Stomach (tissue), 9 donors: ENCODE results near the gene PCDHGB2. TPM values are rescaled to one million over a fixed set of nuclear protein-coding genes. Genes with fewer than 3 reads are reported as not detected.

Source experiments
- DNase-seq, 2 donors: peaks; one replicate each; pipeline versions ENCODE4 v3.0.0 to v3.0.0-alpha.2; 2013 to 2019
- H3K27ac ChIP-seq, 5 donors: fragments of 200-600 bp in 4 of 5; sonication (generic) in 4 of 5; one replicate each; pipeline ENCODE4 v1.5.1; 2013 to 2019; ENCODE audit warnings: mild to moderate bottlenecking in 1 of 5, moderate library complexity in 1 of 5
- H3K27me3 ChIP-seq, 3 donors: fragments of 200-600 bp; sonication (generic); one replicate each; pipeline ENCODE4 v1.5.1; 2017 to 2019; ENCODE audit warnings: mixed run types in 1 of 3
- H3K36me3 ChIP-seq, 4 donors: fragments of 200-600 bp; sonication (generic); 1 replicate in 3 of 4; 2 replicates in 1 of 4; pipeline ENCODE4 v1.5.1; 2016 to 2019
- H3K4me1 ChIP-seq, 4 donors: fragments of 200-600 bp; sonication (generic); one replicate each; pipeline ENCODE4 v1.5.1; 2016 to 2019
- H3K4me3 ChIP-seq, 4 donors: fragments of 200-600 bp; sonication (generic) in 3 of 4; one replicate each; pipeline ENCODE4 v1.5.1; 2016 to 2019; ENCODE audit warnings: mild to moderate bottlenecking in 1 of 4
- H3K9me3 ChIP-seq, 4 donors: fragments of 200-600 bp; sonication (generic); one replicate each; pipeline ENCODE4 v1.5.1; 2016 to 2019
- CTCF ChIP-seq, 7 experiments: fragments of 450-650 bp in 4 of 7; fragments of 200-600 bp in 3 of 7; sonication (generic) in 3 of 7; IDR thresholded peaks; one replicate each; pipeline ENCODE4 v1.5.1; 2016 to 2019; ENCODE audit warnings: antibody characterized with exemption in 7 of 7, control low read depth in 2 of 7, mild to moderate bottlenecking in 1 of 7
- EP300 ChIP-seq: sonication (generic); formaldehyde crosslinking; IDR thresholded peaks from one replicate; pipeline ENCODE4 v1.6.1; 2017; ENCODE audit warnings: antibody characterized with exemption
- POLR2A ChIP-seq, 4 donors: fragments of 450-650 bp; IDR thresholded peaks; one replicate each; pipeline ENCODE4 v1.6.1; 2016; ENCODE audit warnings: antibody characterized with exemption in 4 of 4, control low read depth in 2 of 4, mild to moderate bottlenecking in 1 of 4, moderate library complexity in 1 of 4
- POLR2AphosphoS5 ChIP-seq, 3 donors: sonication (generic); formaldehyde crosslinking; IDR thresholded peaks; one replicate each; pipeline ENCODE4 v1.6.1; 2016; ENCODE audit warnings: antibody characterized with exemption in 3 of 3
- WGBS, 5 donors: extraction: QIAGEN DNeasy Blood & Tissue Kit in 3 of 5; methylation state at CpG; one replicate each; pipeline versions ENCODE4 v1.1.5 to v1.1.7; 2013 to 2018; 5-methylcytosine and 5-hydroxymethylcytosine counted together
- intact Hi-C: fragments of 100-400 bp; cut with DNase I; formaldehyde crosslinking; loops from one replicate; pipeline ENCODE4 v1.15.1; 2023; ENCODE audit warnings: low total_unique reads
- polyA plus RNA-seq, 3 donors: library from polyadenylated mRNA; stranded (reverse); fragments of 200-250 nt; gene quantifications; one replicate each; pipeline ENCODE4 v1.2.3, GENCODE V29; 2013
- total RNA-seq, 5 donors: library from RNA; depleted of rRNA; stranded (reverse); fragments of >200 nt; gene quantifications; one replicate each; pipeline versions ENCODE4 v1.1.0 to v1.2.3, GENCODE V29; 2014 to 2016
- donor health status: healthy with polysubstance abuse.
- donor health status: Bipolar disorder and iron deficiency.
- donor health status: healthy.

PCDHGB2 gene
- total and polyA plus RNA-seq, 8 donors, result 0.10 to 10.7 (median 6.2) TPM; not detected in 3

- no peak overlapping the region for H3K27ac ChIP-seq
- TF ChIP-seq EP300 (no peak), CTCF (IDR thresholded peaks at IDR 0.05) (no peak), POLR2AphosphoS5 (IDR thresholded peaks at IDR 0.05) (no peak), POLR2A (IDR thresholded peaks at IDR 0.05) (no peak)
- peaks cover 0 to 10% (median 2%) of the 10 kb centered on the region in 4 donors for H3K4me1 ChIP-seq
- peaks cover 0 to 84% (median 37%) of the 10 kb centered on the region in 3 donors for H3K27me3 ChIP-seq
- 22 to 36% (median 24%) methylated on average over 13 to 64 of the region's 64 CpGs for WGBS, 5 donors
- DNase-seq, result no peak
- H3K36me3 ChIP-seq, result peaks cover 0 to 18% (median 8%) of the 10 kb centered on the region in 4 donors
- no peak overlapping the region for H3K4me3 ChIP-seq
- H3K9me3 ChIP-seq, result peaks cover 52 to 100% (median 95%) of the 10 kb centered on the region in 4 donors
- intact Hi-C loops, result loop anchor here (10.0 kb wide), 1 partner anchor 115 kb away; no protein-coding TSS in a partner anchor
Observed at GRCh38 chr5:141409598-141410306, 50.0 kb downstream of the PCDHGB2 start.

GRCh38 chr5:141411575-141411974, 51.8 kb downstream of the PCDHGB2 start:
- WGBS, 5 donors, result 47 to 64% (median 53%) methylated on average over 3 of the region's 3 CpGs

More at GRCh38 chr5:141411575-141411974, 51.8 kb downstream of the PCDHGB2 start:
- Histone ChIP-seq H3K27ac (no peak overlapping the region), H3K9me3 (peaks cover 50 to 99% (median 91%) of the 10 kb centered on the region in 4 donors), H3K27me3 (peaks cover 0 to 79% (median 34%) of the 10 kb centered on the region in 3 donors), H3K4me3 (no peak overlapping the region), H3K36me3 (peaks cover 0 to 14% (median 8%) of the 10 kb centered on the region in 4 donors), H3K4me1 (peaks cover 0 to 15% (median 2%) of the 10 kb centered on the region in 4 donors)
- DNase-seq, result no peak
- intact Hi-C loops, result loop anchor here (10.0 kb wide), 1 partner anchor 113 kb away; no protein-coding TSS in a partner anchor
- TF ChIP-seq POLR2A (IDR thresholded peaks at IDR 0.05) (no peak), CTCF (IDR thresholded peaks at IDR 0.05) (no peak), POLR2AphosphoS5 (IDR thresholded peaks at IDR 0.05) (no peak), EP300 (no peak)

Other genes starting within 250 kb of the PCDHGB2 start
Only the 30 nearest of the 36 such genes appear.
- gene PCDHB9, start 172.8 kb upstream of the PCDHGB2 start, total RNA-seq, result under 1 TPM in 3 of 5 donors, not detected in 2; 0.14 to 0.92 (median 0.45) TPM
- under 1 TPM in 2 of 3 donors, not detected in 1; 0.08 to 0.19 TPM for gene PCDHB9, start 172.8 kb upstream of the PCDHGB2 start, polyA plus RNA-seq
- 10 to 100 TPM in 1 of 5 donors, 1 to 10 TPM in 3, under 1 TPM in 1; 0.58 to 18.3 (median 2.3) TPM for gene PCDHB10, start 167.6 kb upstream of the PCDHGB2 start, total RNA-seq
- gene PCDHB10, start 167.6 kb upstream of the PCDHGB2 start, polyA plus RNA-seq, result under 1 TPM; 0.12 to 0.40 (median 0.15) TPM
- 1 to 10 TPM in 2 of 5 donors, under 1 TPM in 1, not detected in 2; 0.87 to 4.4 (median 1.3) TPM for gene PCDHB11, start 160.4 kb upstream of the PCDHGB2 start, total RNA-seq
- gene PCDHB11, start 160.4 kb upstream of the PCDHGB2 start, polyA plus RNA-seq, result 1 to 10 TPM in 1 of 3 donors, under 1 TPM in 2; 0.12 to 1.1 (median 0.30) TPM
- 1 to 10 TPM in 4 of 5 donors, not detected in 1; 1.2 to 8.5 (median 2.9) TPM for gene PCDHB12, start 151.3 kb upstream of the PCDHGB2 start, total RNA-seq
- gene PCDHB12, start 151.3 kb upstream of the PCDHGB2 start, polyA plus RNA-seq, result under 1 TPM; 0.19 to 0.31 (median 0.28) TPM
- gene PCDHB13, start 146.1 kb upstream of the PCDHGB2 start, total RNA-seq, result 10 to 100 TPM in 1 of 5 donors, 1 to 10 TPM in 2, under 1 TPM in 2; under 0.01 to 28.1 (median 3.1) TPM
- under 1 TPM in 2 of 3 donors, not detected in 1; 0.12 to 0.28 TPM for gene PCDHB13, start 146.1 kb upstream of the PCDHGB2 start, polyA plus RNA-seq
- 1 to 10 TPM in 4 of 5 donors, not detected in 1; 1.3 to 6.4 (median 3.6) TPM for gene PCDHB14, start 136.7 kb upstream of the PCDHGB2 start, total RNA-seq
- 1 to 10 TPM in 1 of 3 donors, under 1 TPM in 2; 0.31 to 1.1 (median 0.44) TPM for gene PCDHB14, start 136.7 kb upstream of the PCDHGB2 start, polyA plus RNA-seq
- 1 to 10 TPM in 2 of 5 donors, under 1 TPM in 1, not detected in 2; 0.58 to 6.6 (median 2.2) TPM for gene PCDHB15, start 114.6 kb upstream of the PCDHGB2 start, total RNA-seq
- 1 to 10 TPM in 1 of 3 donors, under 1 TPM in 2; 0.44 to 1.2 (median 0.73) TPM for gene PCDHB15, start 114.6 kb upstream of the PCDHGB2 start, polyA plus RNA-seq
- 1 to 10 TPM in 1 of 5 donors, under 1 TPM in 1, not detected in 3; 0.43 to 4.8 TPM for gene SLC25A2, start 55.9 kb upstream of the PCDHGB2 start, total RNA-seq
- not detected for gene SLC25A2, start 55.9 kb upstream of the PCDHGB2 start, polyA plus RNA-seq
- 10 to 100 TPM; 22.0 to 89.8 (median 36.5) TPM for gene TAF7, start 39.2 kb upstream of the PCDHGB2 start, total RNA-seq
- 10 to 100 TPM; 32.6 to 46.1 (median 43.5) TPM for gene TAF7, start 39.2 kb upstream of the PCDHGB2 start, polyA plus RNA-seq
- under 1 TPM in 1 of 5 donors, not detected in 4; 0.18 TPM for gene PCDHGA1, start 29.5 kb upstream of the PCDHGB2 start, total RNA-seq
- under 1 TPM in 1 of 3 donors, not detected in 2; 0.13 TPM for gene PCDHGA1, start 29.5 kb upstream of the PCDHGB2 start, polyA plus RNA-seq
- gene PCDHGA2, start 21.2 kb upstream of the PCDHGB2 start, total RNA-seq, result 1 to 10 TPM; 1.2 to 3.5 (median 2.0) TPM
- gene PCDHGA2, start 21.2 kb upstream of the PCDHGB2 start, polyA plus RNA-seq, result under 1 TPM; 0.06 to 0.31 (median 0.18) TPM
- gene PCDHGA3, start 16.2 kb upstream of the PCDHGB2 start, total RNA-seq, result 1 to 10 TPM in 3 of 5 donors, under 1 TPM in 1, not detected in 1; 0.58 to 6.7 (median 1.4) TPM
- gene PCDHGA3, start 16.2 kb upstream of the PCDHGB2 start, polyA plus RNA-seq, result under 1 TPM in 1 of 3 donors, not detected in 2; 0.08 TPM
- gene PCDHGB1, start 9.9 kb upstream of the PCDHGB2 start, total RNA-seq, result 1 to 10 TPM in 1 of 5 donors, under 1 TPM in 3, not detected in 1; under 0.01 to 1.2 (median 0.68) TPM
- gene PCDHGB1, start 9.9 kb upstream of the PCDHGB2 start, polyA plus RNA-seq, result under 1 TPM in 1 of 3 donors, not detected in 2; 0.03 TPM
- 1 to 10 TPM in 4 of 5 donors, under 1 TPM in 1; 0.29 to 9.3 (median 2.4) TPM for gene PCDHGA4, start 5.0 kb upstream of the PCDHGB2 start, total RNA-seq
- under 1 TPM in 1 of 3 donors, not detected in 2; 0.08 TPM for gene PCDHGA4, start 5.0 kb upstream of the PCDHGB2 start, polyA plus RNA-seq
- 1 to 10 TPM in 4 of 5 donors, not detected in 1; 2.3 to 6.7 (median 3.6) TPM for gene PCDHGA5, start 4.2 kb downstream of the PCDHGB2 start, total RNA-seq
- under 1 TPM in 1 of 3 donors, not detected in 2; 0.15 TPM for gene PCDHGA5, start 4.2 kb downstream of the PCDHGB2 start, polyA plus RNA-seq
- 1 to 10 TPM in 4 of 5 donors, under 1 TPM in 1; 0.87 to 8.8 (median 3.8) TPM for gene PCDHGB3, start 10.2 kb downstream of the PCDHGB2 start, total RNA-seq
- gene PCDHGB3, start 10.2 kb downstream of the PCDHGB2 start, polyA plus RNA-seq, result under 1 TPM in 2 of 3 donors, not detected in 1; 0.06 to 0.08 TPM
- gene PCDHGA6, start 13.9 kb downstream of the PCDHGB2 start, total RNA-seq, result 1 to 10 TPM in 3 of 5 donors, under 1 TPM in 2; 0.29 to 4.4 (median 1.8) TPM
- under 1 TPM in 2 of 3 donors, not detected in 1; 0.06 to 0.38 TPM for gene PCDHGA6, start 13.9 kb downstream of the PCDHGB2 start, polyA plus RNA-seq
- gene PCDHGA7, start 22.7 kb downstream of the PCDHGB2 start, total RNA-seq, result 10 to 100 TPM in 1 of 5 donors, 1 to 10 TPM in 2, under 1 TPM in 1, not detected in 1; 0.87 to 29.0 (median 2.7) TPM
- under 1 TPM in 2 of 3 donors, not detected in 1; 0.06 to 0.30 TPM for gene PCDHGA7, start 22.7 kb downstream of the PCDHGB2 start, polyA plus RNA-seq
- gene PCDHGB4, start 27.7 kb downstream of the PCDHGB2 start, total RNA-seq, result 10 to 100 TPM in 1 of 5 donors, 1 to 10 TPM in 2, under 1 TPM in 2; 0.29 to 12.1 (median 1.2) TPM
- gene PCDHGB4, start 27.7 kb downstream of the PCDHGB2 start, polyA plus RNA-seq, result under 1 TPM in 2 of 3 donors, not detected in 1; 0.12 to 0.45 TPM
- 10 to 100 TPM in 1 of 5 donors, 1 to 10 TPM in 2, under 1 TPM in 2; under 0.01 to 12.5 (median 1.2) TPM for gene PCDHGA8, start 32.6 kb downstream of the PCDHGB2 start, total RNA-seq
- under 1 TPM in 2 of 3 donors, not detected in 1; 0.06 to 0.08 TPM for gene PCDHGA8, start 32.6 kb downstream of the PCDHGB2 start, polyA plus RNA-seq
- gene PCDHGB5, start 38.0 kb downstream of the PCDHGB2 start, total RNA-seq, result 10 to 100 TPM in 2 of 5 donors, 1 to 10 TPM in 3; 1.8 to 16.8 (median 4.2) TPM
- gene PCDHGB5, start 38.0 kb downstream of the PCDHGB2 start, polyA plus RNA-seq, result under 1 TPM in 2 of 3 donors, not detected in 1; 0.35 to 0.75 TPM
- gene PCDHGA9, start 42.8 kb downstream of the PCDHGB2 start, total RNA-seq, result 10 to 100 TPM in 1 of 5 donors, 1 to 10 TPM in 3, not detected in 1; 1.6 to 10.1 (median 3.2) TPM
- under 1 TPM in 2 of 3 donors, not detected in 1; 0.13 to 0.25 TPM for gene PCDHGA9, start 42.8 kb downstream of the PCDHGB2 start, polyA plus RNA-seq
- gene PCDHGB6, start 48.0 kb downstream of the PCDHGB2 start, total RNA-seq, result 1 to 10 TPM in 3 of 5 donors, under 1 TPM in 1, not detected in 1; 0.29 to 6.2 (median 4.9) TPM
- under 1 TPM in 2 of 3 donors, not detected in 1; 0.31 to 0.50 TPM for gene PCDHGB6, start 48.0 kb downstream of the PCDHGB2 start, polyA plus RNA-seq
- gene PCDHGA10, start 53.0 kb downstream of the PCDHGB2 start, total RNA-seq, result 1 to 10 TPM in 3 of 5 donors, under 1 TPM in 1, not detected in 1; 0.89 to 7.0 (median 4.5) TPM
- under 1 TPM; 0.15 to 0.65 (median 0.44) TPM for gene PCDHGA10, start 53.0 kb downstream of the PCDHGB2 start, polyA plus RNA-seq
- gene PCDHGB7, start 57.7 kb downstream of the PCDHGB2 start, total RNA-seq, result 10 to 100 TPM in 3 of 5 donors, 1 to 10 TPM in 2; 3.6 to 19.3 (median 16.8) TPM
- under 1 TPM; 0.56 to 0.61 (median 0.58) TPM for gene PCDHGB7, start 57.7 kb downstream of the PCDHGB2 start, polyA plus RNA-seq
- 10 to 100 TPM in 1 of 5 donors, 1 to 10 TPM in 3, under 1 TPM in 1; 0.45 to 15.2 (median 2.9) TPM for gene PCDHGA11, start 61.1 kb downstream of the PCDHGB2 start, total RNA-seq
- under 1 TPM; 0.25 to 0.48 (median 0.31) TPM for gene PCDHGA11, start 61.1 kb downstream of the PCDHGB2 start, polyA plus RNA-seq
- 1 to 10 TPM in 4 of 5 donors, under 1 TPM in 1; 0.58 to 7.4 (median 5.4) TPM for gene PCDHGA12, start 70.5 kb downstream of the PCDHGB2 start, total RNA-seq
- under 1 TPM in 2 of 3 donors, not detected in 1; 0.12 to 0.20 TPM for gene PCDHGA12, start 70.5 kb downstream of the PCDHGB2 start, polyA plus RNA-seq
- gene PCDHGC3, start 116.0 kb downstream of the PCDHGB2 start, total RNA-seq, result 10 to 100 TPM in 4 of 5 donors, 1 to 10 TPM in 1; 7.6 to 35.8 (median 18.8) TPM
- gene PCDHGC3, start 116.0 kb downstream of the PCDHGB2 start, polyA plus RNA-seq, result 10 to 100 TPM; 20.0 to 30.3 (median 29.1) TPM
- gene PCDHGC4, start 125.0 kb downstream of the PCDHGB2 start, total RNA-seq, result 10 to 100 TPM in 1 of 5 donors, 1 to 10 TPM in 2, under 1 TPM in 1, not detected in 1; 0.87 to 15.4 (median 5.0) TPM
- gene PCDHGC4, start 125.0 kb downstream of the PCDHGB2 start, polyA plus RNA-seq, result not detected
- gene PCDHGC5, start 129.1 kb downstream of the PCDHGB2 start, total RNA-seq, result 1 to 10 TPM in 3 of 5 donors, not detected in 2; 2.0 to 3.5 (median 2.7) TPM
- under 1 TPM in 2 of 3 donors, not detected in 1; 0.08 to 0.12 TPM for gene PCDHGC5, start 129.1 kb downstream of the PCDHGB2 start, polyA plus RNA-seq